ENCODE data around the gene TAF11.
A peak's percentile ranks its signal among the peaks of the same experiment; 100 is the strongest.
"Not testable (repeated sequence)": the region's sequence is repeated elsewhere in the genome, so short reads cannot be mapped to it uniquely, and the experiment has no call there.

TAF11 gene
- 88.9 to 103 reads per million in 2 donors for total RNA-seq

DNA sequence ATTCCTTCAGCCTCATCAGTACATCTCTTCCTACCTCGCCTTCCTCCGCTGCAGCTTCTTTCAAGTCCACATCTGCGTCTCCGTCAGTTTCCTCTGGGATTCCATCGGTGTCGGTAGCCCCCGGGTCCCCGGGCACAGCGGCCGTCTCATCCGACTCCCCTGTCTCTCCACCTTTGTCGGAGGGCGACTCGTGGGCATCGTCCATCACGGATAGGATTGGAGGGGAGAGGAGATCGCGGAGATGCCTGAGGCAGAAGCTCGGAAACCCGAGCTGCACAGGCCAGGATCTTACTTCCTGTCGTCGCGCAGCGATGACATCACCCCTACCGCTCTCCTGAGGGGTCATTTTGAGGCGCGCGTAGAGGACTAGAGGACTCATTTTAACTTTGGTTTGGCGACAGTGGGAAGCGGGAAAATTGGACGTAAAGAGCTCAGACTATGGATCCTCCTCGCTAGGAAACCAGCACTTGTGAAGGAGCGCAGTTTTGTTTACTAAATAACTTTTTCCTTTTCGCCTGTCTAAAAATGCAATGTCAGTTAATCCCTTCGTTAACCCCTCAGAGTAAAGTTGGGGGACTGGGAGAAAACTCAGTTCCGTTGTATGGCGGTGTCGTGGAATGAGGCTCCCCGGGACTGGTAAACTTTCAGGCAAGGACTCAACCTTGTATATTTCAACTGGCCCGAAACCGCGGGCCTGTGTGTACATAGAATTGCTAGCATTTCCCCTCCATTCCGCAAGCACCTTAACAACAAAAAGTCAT, at the start of gene TAF11:
Gene TAF11 (minus strand): TSS at position 290 of the 761 bp plus-strand sequence. CDS start 85 bp downstream, at position 205.
- peak; percentile 47 for DNase-seq

DNA sequence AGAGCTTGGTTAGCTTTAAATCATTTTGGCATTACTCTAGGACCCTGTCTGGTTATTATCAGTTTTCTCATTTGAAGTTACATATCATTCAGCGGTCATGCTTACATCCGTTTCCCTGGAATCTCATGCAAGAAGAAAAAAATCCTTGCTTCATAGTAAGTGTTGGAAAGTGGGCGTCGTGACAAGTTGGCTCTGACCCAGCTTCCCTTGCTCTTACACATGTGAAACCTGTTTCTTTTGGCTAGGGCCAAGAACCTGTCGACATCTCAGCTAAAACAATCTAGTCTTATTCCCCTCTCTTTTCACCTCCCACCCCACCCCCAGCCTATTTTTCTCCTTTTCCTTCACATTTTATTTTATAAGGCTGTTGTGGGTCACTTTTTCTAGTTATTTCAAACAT, 46.7 kb upstream of the TAF11 start:
- no peak for DNase-seq

GRCh38 chr6:34932202-34932601, 44.4 kb upstream of the TAF11 start:
- DNase-seq: not testable (repeated sequence)

GRCh38 chr6:34930221-34930620, 42.4 kb upstream of the TAF11 start:
- DNase-seq: no peak

- no peak for DNase-seq
Measured at GRCh38 chr6:34929241-34929978, 41.6 kb upstream of the TAF11 start.

GRCh38 chr6:34928695-34929094, 40.9 kb upstream of the TAF11 start:
- no peak for DNase-seq

DNA sequence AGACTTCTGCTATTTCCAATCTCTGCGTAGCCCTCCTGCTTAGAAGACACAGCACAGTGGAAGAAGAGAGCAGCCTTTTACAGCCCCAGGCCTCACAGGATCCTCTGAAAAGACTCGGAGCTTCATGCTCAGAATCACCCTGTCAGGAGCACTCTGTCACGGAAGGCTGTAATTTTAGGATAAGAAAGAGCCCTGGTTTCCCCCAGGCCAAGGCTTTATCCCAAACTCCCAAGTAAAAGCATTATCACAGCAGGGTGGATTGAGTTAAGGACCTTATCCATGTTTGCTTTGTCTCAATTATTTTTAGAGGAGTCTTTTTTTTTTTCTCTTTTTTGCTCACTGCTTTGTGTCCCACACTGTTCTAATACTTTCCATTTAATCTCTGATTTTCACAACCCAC, 40.4 kb upstream of the TAF11 start:
- no peak for DNase-seq

DNA sequence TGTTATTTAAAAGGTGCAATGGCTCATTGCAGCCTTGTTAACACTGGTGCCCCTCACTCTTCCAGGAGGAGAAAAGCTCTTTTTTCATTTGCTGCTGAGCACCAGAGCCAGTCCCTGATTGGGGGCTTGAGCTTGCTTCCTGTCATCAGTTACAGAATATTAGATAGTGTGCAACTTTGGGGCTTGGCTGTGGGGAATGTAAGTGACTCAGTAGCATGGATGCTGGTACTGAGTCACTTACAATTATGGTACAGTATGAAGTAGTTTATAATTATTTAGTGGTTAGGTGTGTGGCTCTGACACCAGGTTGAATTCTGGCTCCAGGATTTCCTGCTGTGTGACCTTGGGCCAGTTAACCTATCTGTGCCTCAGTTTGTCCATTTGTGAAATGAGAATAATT, 38.8 kb upstream of the TAF11 start:
- DNase-seq: no peak

GRCh38 chr6:34924831-34925625, 37.2 kb upstream of the TAF11 start:
- no peak for DNase-seq

- DNase-seq: no peak
Measured at GRCh38 chr6:34922177-34922663, 34.4 kb upstream of the TAF11 start.

- DNase-seq: no peak
Measured at GRCh38 chr6:34920097-34920496, 32.3 kb upstream of the TAF11 start.

GRCh38 chr6:34919651-34920050, 31.8 kb upstream of the TAF11 start:
- DNase-seq: no peak

DNA sequence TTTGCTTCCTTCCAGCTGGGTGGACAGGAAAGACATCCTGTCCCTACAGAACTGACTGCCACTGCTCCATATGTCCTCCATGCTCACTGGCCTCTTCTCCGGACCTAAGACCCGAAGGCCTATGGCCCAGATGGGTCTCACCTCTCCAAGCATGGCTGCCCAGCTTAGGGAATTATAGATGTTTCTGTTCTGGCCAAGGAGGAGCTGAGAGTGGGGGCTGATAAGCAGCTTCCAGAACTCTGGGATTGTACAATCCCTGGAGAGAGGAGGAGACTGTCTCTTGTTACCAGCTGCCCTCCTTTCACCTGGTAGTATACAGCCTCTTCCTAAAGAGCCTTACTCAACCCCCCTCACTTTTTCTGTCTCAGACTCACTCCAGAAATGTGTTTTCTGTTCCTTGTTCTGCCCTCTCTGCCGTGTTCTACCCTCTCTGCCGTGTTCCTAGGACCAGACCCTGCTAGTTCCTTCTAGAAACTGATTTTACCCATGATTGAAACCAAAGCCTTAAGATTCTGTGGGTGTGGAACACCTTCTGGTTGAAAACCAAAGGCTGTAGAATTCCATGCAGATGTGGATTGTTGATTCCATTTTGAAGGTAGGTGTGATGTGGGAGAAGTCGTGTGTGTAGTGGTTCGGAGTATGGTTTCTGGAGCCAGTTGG, 29.9 kb upstream of the TAF11 start:
- no peak for DNase-seq

GRCh38 chr6:34916348-34916967, 28.6 kb upstream of the TAF11 start:
- no peak for DNase-seq

DNA sequence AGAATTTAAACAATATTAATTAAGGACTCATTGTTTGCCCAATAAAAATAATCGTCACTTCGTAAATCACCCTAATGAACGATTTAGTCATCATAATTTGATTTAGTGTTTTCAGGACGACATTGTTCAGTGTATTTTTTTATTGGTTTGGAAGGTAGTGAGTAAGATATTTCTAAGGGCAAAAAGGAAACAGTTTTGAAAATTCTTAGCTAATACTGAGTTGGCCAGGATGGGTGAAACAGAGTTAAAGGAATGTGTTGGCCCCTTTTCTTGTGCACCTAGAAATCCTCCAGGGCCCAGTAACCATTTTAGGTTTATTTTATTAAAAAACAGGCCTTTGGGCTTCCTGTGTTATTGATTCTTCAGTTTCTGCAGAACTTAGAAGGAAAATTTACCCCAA, 26.5 kb upstream of the TAF11 start:
- DNase-seq: no peak

GRCh38 chr6:34912715-34913464, 25.0 kb upstream of the TAF11 start:
- no peak for DNase-seq

GRCh38 chr6:34911822-34912221, 24.0 kb upstream of the TAF11 start:
- no peak for DNase-seq

- DNase-seq: no peak
Measured at GRCh38 chr6:34909320-34909883, 21.6 kb upstream of the TAF11 start.

DNA sequence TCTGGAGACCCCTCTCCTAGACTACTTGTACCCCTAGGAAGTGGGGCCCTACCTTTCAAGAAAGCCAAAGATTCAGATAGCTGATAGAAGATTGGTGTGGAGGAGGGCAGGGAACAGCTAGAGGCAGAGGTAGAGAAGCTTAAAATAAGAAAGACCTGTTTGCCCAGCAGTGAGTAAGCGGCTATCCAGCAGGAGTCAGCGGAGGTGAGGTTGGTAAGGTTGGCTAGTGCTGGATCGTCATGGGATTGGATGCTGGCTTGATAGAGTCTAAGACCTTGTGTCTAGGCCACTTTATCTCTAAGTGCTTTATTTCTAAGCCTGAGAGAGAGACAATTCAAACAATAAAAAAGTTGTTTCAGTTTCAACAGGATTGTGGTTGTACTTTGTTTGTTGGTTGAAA, 20.4 kb upstream of the TAF11 start:
- DNase-seq: no peak

DNA sequence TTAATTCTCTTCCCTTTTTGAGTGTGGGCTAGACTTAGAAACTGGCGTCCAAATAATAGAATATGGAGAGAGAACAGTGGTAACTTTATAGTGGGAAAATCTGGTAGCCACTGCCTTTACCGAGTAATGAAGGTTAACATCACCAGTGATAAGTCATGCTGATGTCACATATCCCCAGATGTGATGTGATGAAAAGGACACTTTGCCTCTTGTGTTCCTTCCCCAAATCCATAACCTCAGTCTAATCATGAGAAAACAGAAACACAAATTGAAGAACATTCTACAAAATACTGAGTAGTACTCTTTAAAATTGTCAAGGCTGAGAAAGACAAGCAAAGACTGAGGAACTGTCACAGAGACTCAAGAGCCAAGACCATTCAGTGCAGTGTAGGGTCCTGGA, 19.0 kb upstream of the TAF11 start:
- no peak for DNase-seq

DNA sequence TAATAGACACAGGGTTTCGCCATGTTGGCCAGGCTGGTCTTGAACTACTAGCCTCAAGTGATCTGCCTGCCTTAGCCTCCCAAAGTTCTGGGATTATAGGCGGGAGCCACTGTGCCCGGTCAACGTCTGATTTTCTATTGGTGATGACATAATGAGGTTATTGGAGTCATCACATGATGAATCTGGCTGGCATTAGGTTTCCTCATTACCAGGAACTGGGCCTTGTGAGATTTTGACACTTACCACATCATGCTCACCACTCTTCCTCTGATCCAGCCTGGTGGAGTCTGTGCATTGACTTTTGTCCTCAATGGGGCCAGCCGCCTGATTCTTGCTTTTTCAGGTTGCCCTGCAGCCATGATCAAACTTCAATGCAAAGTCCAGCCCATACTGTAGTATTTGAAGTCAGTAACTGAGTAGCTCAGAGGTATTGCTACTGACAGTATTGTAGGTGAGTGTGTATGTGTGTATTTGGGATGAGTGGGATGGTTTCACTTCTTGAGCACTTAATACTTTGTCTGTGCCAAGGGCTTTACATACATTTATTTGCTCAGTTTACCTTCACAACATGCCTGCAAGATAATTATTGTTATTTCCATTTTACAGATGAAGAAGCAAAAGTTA, 17.3 kb upstream of the TAF11 start:
- DNase-seq: no peak
